Heart right ventricle (tissue), 16 donors: ENCODE results near the gene VPS41. TPM values are rescaled to one million over a fixed set of nuclear protein-coding genes. Genes with fewer than 3 reads are reported as not detected.

Experiments
- ATAC-seq, 8 donors: fragments of 200-7000 bp; cut with Tn5 transposase; one replicate each; pipeline ENCODE4 v1.9.1; 2020; ENCODE audit warnings: mild to moderate bottlenecking in 8 of 8, moderate library complexity in 8 of 8, moderate number of reproducible peaks in 1 of 8
- DNase-seq, 2 donors: peaks; one replicate each; pipeline ENCODE4 v3.0.0-alpha.2; 2020
- H3K27ac ChIP-seq, 10 donors: fragments of 200-600 bp; sonication (generic) in 2 of 10; one replicate each; pipeline versions ENCODE4 v1.5.0 to v1.8.0; 2020 to 2022; ENCODE audit warnings: mild to moderate bottlenecking in 3 of 10
- H3K27me3 ChIP-seq, 7 donors: fragments of 200-600 bp; one replicate each; pipeline ENCODE4 v1.8.0; 2021 to 2022; ENCODE audit warnings: mild to moderate bottlenecking in 2 of 7
- H3K36me3 ChIP-seq, 9 donors: fragments of 200-600 bp; sonication (generic) in 1 of 9; one replicate each; pipeline versions ENCODE4 v1.5.0 to v1.8.0; 2020 to 2022; ENCODE audit warnings: mild to moderate bottlenecking in 2 of 9
- H3K4me1 ChIP-seq, 9 donors: fragments of 200-600 bp; sonication (generic) in 1 of 9; one replicate each; pipeline versions ENCODE4 v1.5.0 to v1.8.0; 2020 to 2022; ENCODE audit warnings: mild to moderate bottlenecking in 4 of 9
- H3K4me3 ChIP-seq, 10 donors: fragments of 200-600 bp; sonication (generic) in 2 of 10; one replicate each; pipeline versions ENCODE4 v1.5.0 to v1.8.0; 2020 to 2022; ENCODE audit warnings: mild to moderate bottlenecking in 7 of 10, moderate library complexity in 2 of 10
- H3K9me3 ChIP-seq, 11 donors: fragments of 200-600 bp in 10 of 11; sonication (generic) in 2 of 11; one replicate each; pipeline versions ENCODE4 v1.5.0 to v1.8.0; 2013 to 2022; ENCODE audit warnings: mild to moderate bottlenecking in 2 of 11, control low read depth in 1 of 11, moderate library complexity in 1 of 11
- CTCF ChIP-seq, 9 donors: fragments of 200-600 bp; sonication (generic) in 2 of 9; IDR thresholded peaks; one replicate each; pipeline versions ENCODE4 v1.5.0 to v1.8.0; 2021 to 2022; ENCODE audit warnings: antibody characterized with exemption in 9 of 9, mild to moderate bottlenecking in 5 of 9, moderate library complexity in 1 of 9
- WGBS, 2 donors: extraction: QIAGEN DNeasy Blood & Tissue Kit; methylation state at CpG; one replicate each; pipeline ENCODE4 v1.1.7; 2013; ENCODE audit warnings: inconsistent platforms in 1 of 2; 5-methylcytosine and 5-hydroxymethylcytosine counted together
- intact Hi-C, 10 donors: fragments of 100-400 bp; cut with DNase I; formaldehyde crosslinking; loops; one replicate each; pipeline versions ENCODE4 v1.11.1 to v1.14.2; 2022
- polyA plus RNA-seq, 2 donors: library from polyadenylated mRNA; stranded (reverse); fragments of 200-250 nt; gene quantifications; one replicate each; pipeline ENCODE4 v1.2.3, GENCODE V29; 2013
- total RNA-seq, 10 donors: library from RNA; stranded (reverse); fragmentation: NEBNext Ultra II Directional in 3 of 10; extraction: Animal tissue kit (Norgen Biotek cat#: 25700) in 3 of 10; gene quantifications; one replicate each; pipeline versions ENCODE4 v1.2.1 to v1.2.4, GENCODE V29; 2021 to 2023
- donor health status: Arrhythmogenic right ventricular cardiomyopathy.
- donor health status: ischemic (EF 13 %, LVEDD 7.1; RV severe dilation, severe dysfunction).
- donor health status: healthy with polysubstance abuse.
- donor health status: DM: no; HTN: yes; CAD: no.
- donor health status: DM: no; HTN: no; CAD: no.
- donor health status: ischemic (EF 25% LVEDD 6.9; RV normal size, moderate dysfunction).
- donor health status: ischemic (EF 25% LVEDD 5.7; RV mildly dilated, moderate dysfunction).
- donor health status: healthy.
- donor health status: DM: yes; HTN: yes; CAD: no.
- donor health status: Ischemic cardiomyopathy.
- donor health status: ischemic (EF 35%, LVEDD 5.7; RV mildly dilated, moderate dysfunction).
- donor health status: nonischemic (EF 11% LVEDD 7.7; RV severe dilation, severe dysfunction).
- donor health status: DM: yes; HTN: yes; CAD: no.
- donor health status: PGD.
- donor health status: ischemic (EF 29% LVEDD 5.4; RV normal size, mild dysfunction).
- donor health status: nonischemic (EF 23%, LVEDD 6.1; RV moderate dilation, normal function).

Gene VPS41
- total and polyA plus RNA-seq, 12 donors = 7.1 to 60.7 (median 48.0) TPM

GRCh38 chr7:38682606-38683005 is 226.4 kb downstream of the VPS41 start:
- no peaks in the 10 kb centered on the region for H3K9me3 ChIP-seq
- ATAC-seq (no peak), DNase-seq (no peak)
- intact Hi-C loops = no loop called here
- H3K4me1 ChIP-seq = peaks cover 0 to 19% (median 11%) of the 10 kb centered on the region in 9 donors
- H3K4me3 ChIP-seq = no peak overlapping the region
- WGBS, 2 donors = 68 to 69% methylated on average over 3 of the region's 3 CpGs
- TF ChIP-seq CTCF (IDR thresholded peaks at IDR 0.05) = no peak
- H3K36me3 ChIP-seq = no peaks in the 10 kb centered on the region
- H3K27ac ChIP-seq = no peak overlapping the region
- no peaks in the 10 kb centered on the region for H3K27me3 ChIP-seq

GRCh38 chr7:38681882-38682281 is 227.1 kb downstream of the VPS41 start:
- H3K4me1 ChIP-seq = peaks cover 0 to 19% (median 11%) of the 10 kb centered on the region in 9 donors
- ATAC-seq (no peak), DNase-seq (no peak)
- intact Hi-C loops = no loop called here
- no peaks in the 10 kb centered on the region for H3K27me3 ChIP-seq
- WGBS, 2 donors = 23 to 30% methylated on average over 1 of the region's 1 CpG
- no peak for TF ChIP-seq CTCF (IDR thresholded peaks at IDR 0.05)
- no peak overlapping the region for H3K27ac ChIP-seq
- no peak overlapping the region for H3K4me3 ChIP-seq
- H3K36me3 ChIP-seq = no peaks in the 10 kb centered on the region
- H3K9me3 ChIP-seq = no peaks in the 10 kb centered on the region

DNA sequence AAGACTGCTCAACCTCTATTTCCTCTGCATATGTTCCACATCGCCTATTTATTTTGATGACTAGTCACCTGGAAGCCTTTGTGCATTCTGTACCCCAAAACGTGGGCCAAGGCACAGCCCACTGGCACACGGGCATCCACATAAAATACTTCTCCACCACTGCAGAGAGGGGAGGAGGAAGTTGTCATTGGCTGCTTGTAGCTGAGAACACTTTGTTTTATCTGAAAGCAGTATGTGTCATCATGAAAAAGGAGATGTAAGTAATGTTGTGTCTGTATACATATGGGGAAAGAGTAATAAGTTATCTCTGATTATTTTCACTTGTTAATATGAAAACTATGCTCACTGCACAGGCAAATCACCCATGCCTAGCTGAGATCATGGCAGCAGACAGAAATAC is 229.6 kb downstream of the VPS41 start:
- no peak for TF ChIP-seq CTCF (IDR thresholded peaks at IDR 0.05)
- Histone ChIP-seq H3K4me3 (no peak overlapping the region), H3K4me1 (peaks cover 0 to 22% (median 12%) of the 10 kb centered on the region in 9 donors), H3K9me3 (no peaks in the 10 kb centered on the region), H3K27ac (no peak overlapping the region), H3K27me3 (no peaks in the 10 kb centered on the region), H3K36me3 (no peaks in the 10 kb centered on the region)
- 58 to 73% methylated on average over 3 of the region's 3 CpGs for WGBS, 2 donors
- DNase-seq = no peak
- intact Hi-C loops = no loop called here
- no peak for ATAC-seq

DNA sequence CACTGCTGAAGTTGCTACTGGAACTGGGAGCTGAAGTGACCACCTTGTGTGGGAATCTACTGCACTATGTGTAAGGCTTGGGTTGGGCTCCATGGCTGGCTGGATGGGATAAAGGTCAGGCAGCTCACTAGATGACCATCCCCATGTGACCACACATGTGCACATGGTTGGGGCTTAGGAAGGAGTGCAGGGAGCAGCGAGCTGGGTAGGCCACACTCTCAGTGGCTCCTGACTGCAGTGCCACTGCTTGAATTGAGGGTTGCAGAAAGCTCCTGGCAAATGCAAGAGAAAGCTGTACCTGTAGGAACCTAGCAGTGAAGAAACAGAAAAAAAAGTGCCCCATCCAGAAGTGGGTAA is 230.3 kb downstream of the VPS41 start:
- no peak for TF ChIP-seq CTCF (IDR thresholded peaks at IDR 0.05)
- Histone ChIP-seq H3K36me3 (no peaks in the 10 kb centered on the region), H3K27me3 (no peaks in the 10 kb centered on the region), H3K4me3 (no peak overlapping the region), H3K9me3 (no peaks in the 10 kb centered on the region), H3K27ac (no peak overlapping the region), H3K4me1 (peaks cover 0 to 25% (median 12%) of the 10 kb centered on the region in 9 donors)
- intact Hi-C loops = no loop called here
- 92 to 97% methylated on average over 1 of the region's 1 CpG for WGBS, 2 donors
- DNase-seq (no peak), ATAC-seq (no peak)
